CD14-positive monocyte (primary cell): Measurements from ENCODE around the gene PDLIM5. TPM values are rescaled to one million over a fixed set of nuclear protein-coding genes. Genes with fewer than 3 reads are reported as not detected.

Experiments used
- DNase-seq, 3 donors: peaks; one replicate each; pipeline ENCODE4 v3.0.0-alpha.2; 2011 to 2022
- H2AFZ ChIP-seq: 2 replicates; pipeline ENCODE4 v1.6.0; 2012; ENCODE audit warnings: mild to moderate bottlenecking, low read depth, low read length, inconsistent platforms; ENCODE audit not compliant: insufficient read depth, poor library complexity, severe bottlenecking
- H3K27ac ChIP-seq, 2 donors: 1 replicate in 1 of 2; 2 replicates in 1 of 2; pipeline ENCODE4 v1.5.1; 2012 to 2013; ENCODE audit warnings: low read length in 2 of 2, control low read depth in 1 of 2, inconsistent platforms in 1 of 2, low read depth in 1 of 2, mild to moderate bottlenecking in 1 of 2
- H3K27me3 ChIP-seq, 2 donors: one replicate each; pipeline versions ENCODE4 v1.6.0 to v1.6.1; 2011 to 2013; ENCODE audit warnings: low read length in 2 of 2; ENCODE audit not compliant: control insufficient read depth in 2 of 2, insufficient read depth in 2 of 2
- H3K36me3 ChIP-seq, 2 donors: replicated peaks in 1 of 2; 1 replicate in 1 of 2; 2 replicates in 1 of 2; pipeline versions ENCODE4 v1.5.1 to v1.6.1; 2012 to 2013; ENCODE audit warnings: low read length in 2 of 2, control low read depth in 1 of 2, inconsistent platforms in 1 of 2, mild to moderate bottlenecking in 1 of 2; ENCODE audit not compliant: insufficient read depth in 2 of 2, control insufficient read depth in 1 of 2
- H3K4me1 ChIP-seq, 2 donors: 1 replicate in 1 of 2; 2 replicates in 1 of 2; pipeline versions ENCODE4 v1.5.1 to v1.6.1; 2012 to 2013; ENCODE audit warnings: low read length in 2 of 2, control low read depth in 1 of 2, inconsistent platforms in 1 of 2, mild to moderate bottlenecking in 1 of 2, moderate library complexity in 1 of 2; ENCODE audit not compliant: insufficient read depth in 2 of 2, control insufficient read depth in 1 of 2
- H3K4me2 ChIP-seq: replicated peaks from 2 replicates; pipeline ENCODE3; 2012; ENCODE audit warnings: low read length, moderate library complexity, mild to moderate bottlenecking; ENCODE audit not compliant: poor library complexity, severe bottlenecking; ENCODE audit errors: extremely low read depth
- H3K4me3 ChIP-seq, 3 experiments: fragments of 200-600 bp in 1 of 3; sonication (generic) in 1 of 3; replicated peaks in 1 of 3; 1 replicate in 2 of 3; 2 replicates in 1 of 3; pipeline ENCODE4 v1.5.1; 2011 to 2013; ENCODE audit warnings: low read length in 3 of 3, mild to moderate bottlenecking in 3 of 3, control low read depth in 2 of 3, low read depth in 2 of 3, inconsistent platforms in 1 of 3, moderate library complexity in 1 of 3
- H3K79me2 ChIP-seq: 2 replicates; pipeline ENCODE4 v1.6.0; 2012; ENCODE audit warnings: mild to moderate bottlenecking, control low read depth, inconsistent platforms, low read length, moderate library complexity; ENCODE audit not compliant: insufficient read depth
- H3K9ac ChIP-seq: 2 replicates; pipeline ENCODE4 v1.6.0; 2017; ENCODE audit warnings: low read length, mild to moderate bottlenecking; ENCODE audit not compliant: insufficient read depth, poor library complexity, severe bottlenecking
- H3K9me3 ChIP-seq, 2 donors: replicated peaks in 1 of 2; 1 replicate in 1 of 2; 2 replicates in 1 of 2; pipeline versions ENCODE4 v1.5.1 to v1.6.1; 2012 to 2013; ENCODE audit warnings: low read length in 2 of 2, control low read depth in 1 of 2; ENCODE audit not compliant: control insufficient read depth in 1 of 2, insufficient read depth in 1 of 2
- H4K20me1 ChIP-seq: 2 replicates; pipeline ENCODE4 v1.6.0; 2012; ENCODE audit warnings: mild to moderate bottlenecking, low read length, control low read depth, moderate library complexity; ENCODE audit not compliant: insufficient read depth
- H3K27ac Mint-ChIP-seq, 7 donors: one replicate each; pipeline ENCODE4 v1.8.0; 2020; ENCODE audit warnings: mild to moderate bottlenecking in 7 of 7, mixed read lengths in 7 of 7, moderate library complexity in 6 of 7, inconsistent platforms in 2 of 7
- H3K27me3 Mint-ChIP-seq, 3 donors: one replicate each; pipeline ENCODE4 v1.8.0; 2021 to 2022; ENCODE audit warnings: low read depth in 3 of 3, mild to moderate bottlenecking in 3 of 3, mixed read lengths in 3 of 3, moderate library complexity in 3 of 3, inconsistent platforms in 1 of 3
- H3K36me3 Mint-ChIP-seq, 2 donors: one replicate each; pipeline ENCODE4 v1.8.0; 2020; ENCODE audit warnings: mixed read lengths in 2 of 2, inconsistent platforms in 1 of 2, mild to moderate bottlenecking in 1 of 2
- H3K4me1 Mint-ChIP-seq: one replicate; pipeline ENCODE4 v1.8.0; 2020; ENCODE audit warnings: mild to moderate bottlenecking, mixed read lengths
- H3K4me3 Mint-ChIP-seq, 2 donors: one replicate each; pipeline ENCODE4 v1.8.0; 2020; ENCODE audit warnings: mild to moderate bottlenecking in 2 of 2, mixed read lengths in 2 of 2, moderate library complexity in 1 of 2
- H3K9me3 Mint-ChIP-seq, 7 donors: one replicate each; pipeline ENCODE4 v1.8.0; 2020 to 2022; ENCODE audit warnings: mixed read lengths in 7 of 7, mild to moderate bottlenecking in 6 of 7, moderate library complexity in 6 of 7, inconsistent platforms in 2 of 7
- WGBS: methylation state at CpG from one replicate; pipeline ENCODE4 v1.1.5; 2013; ENCODE audit warnings: missing lambda C conversion rate; ENCODE audit not compliant: insufficient coverage; 5-methylcytosine and 5-hydroxymethylcytosine counted together
- intact Hi-C, 2 donors: fragments of 100-400 bp; cut with micrococcal nuclease; formaldehyde crosslinking; loops; one replicate each; pipeline versions ENCODE4 v1.15.0 to v1.15.1; 2023
- polyA plus RNA-seq, 3 donors: library from polyadenylated mRNA; depleted of rRNA in 1 of 3; unstranded in 2 of 3; stranded (reverse) in 1 of 3; fragments of 300-500 nt in 2 of 3; fragments of >200 nt in 1 of 3; fragmentation: Illumina TruSeq in 2 of 3; gene quantifications; 1 replicate in 2 of 3; 2 replicates in 1 of 3; pipeline ENCODE4 v1.2.3, GENCODE V29; 2012 to 2021
- TF ChIP-seq, protein P1 (sequence below): fragments of 200-600 bp; IDR thresholded peaks from one replicate; pipeline ENCODE4 v1.8.0; 2022; ENCODE audit warnings: antibody characterized with exemption, mild to moderate bottlenecking

The PDLIM5 gene
- polyA plus RNA-seq, 3 donors = 75.3 to 105 (median 80.9) TPM

DNA sequence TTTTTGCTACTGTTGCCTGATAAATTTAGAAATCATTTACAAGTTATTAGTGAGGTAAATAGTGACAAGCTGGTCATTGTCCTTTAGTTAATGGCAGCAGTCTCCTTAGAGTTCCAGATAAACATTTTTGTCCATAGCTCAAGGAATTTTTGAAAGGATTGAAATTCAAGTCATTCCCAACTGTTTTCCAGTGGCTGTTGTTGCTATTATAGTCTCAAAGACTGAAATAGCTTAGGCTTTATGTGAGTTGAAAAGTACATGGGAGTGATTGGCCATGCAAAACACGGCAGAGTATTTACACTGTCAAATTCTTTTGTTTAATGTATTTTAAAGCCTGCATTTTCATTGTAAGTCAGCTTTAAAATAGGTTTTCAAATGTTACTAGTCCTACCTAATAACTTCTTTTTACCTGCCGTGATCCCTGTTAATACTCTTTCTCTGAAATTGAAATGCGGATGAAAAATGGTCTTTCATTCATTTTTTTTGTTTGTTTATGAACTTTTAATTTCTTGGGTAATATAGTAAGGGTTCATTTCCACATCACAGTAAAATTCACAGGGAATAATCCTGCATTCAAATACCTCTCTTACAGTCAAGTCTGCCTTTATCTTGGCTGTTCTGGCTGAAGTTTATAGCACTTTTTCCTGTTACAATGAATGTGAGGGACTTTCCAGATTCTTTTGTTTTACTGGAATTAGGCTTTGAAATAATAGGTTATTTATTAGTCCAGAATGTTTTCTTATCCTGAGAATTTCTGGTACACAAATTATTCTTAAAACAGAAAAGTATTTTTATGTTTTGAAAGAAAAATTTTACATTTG is 85.1 kb downstream of the PDLIM5 start:
- Histone ChIP-seq H3K4me2 (no peak overlapping the region), H3K9me3 (no peaks in the 10 kb centered on the region), H3K27me3 (no peaks in the 10 kb centered on the region), H2AFZ (no peak overlapping the region), H3K79me2 (no peaks in the 10 kb centered on the region), H3K4me3 (no peak overlapping the region), H3K9ac (no peak overlapping the region), H3K27ac (no peak overlapping the region), H4K20me1 (peaks cover 71% of the 10 kb centered on the region), H3K4me1 (peaks cover 15 to 16% of the 10 kb centered on the region in 2 donors), H3K36me3 (no peaks in the 10 kb centered on the region)
- DNase-seq = no peak
- TF ChIP-seq, protein P1, sequence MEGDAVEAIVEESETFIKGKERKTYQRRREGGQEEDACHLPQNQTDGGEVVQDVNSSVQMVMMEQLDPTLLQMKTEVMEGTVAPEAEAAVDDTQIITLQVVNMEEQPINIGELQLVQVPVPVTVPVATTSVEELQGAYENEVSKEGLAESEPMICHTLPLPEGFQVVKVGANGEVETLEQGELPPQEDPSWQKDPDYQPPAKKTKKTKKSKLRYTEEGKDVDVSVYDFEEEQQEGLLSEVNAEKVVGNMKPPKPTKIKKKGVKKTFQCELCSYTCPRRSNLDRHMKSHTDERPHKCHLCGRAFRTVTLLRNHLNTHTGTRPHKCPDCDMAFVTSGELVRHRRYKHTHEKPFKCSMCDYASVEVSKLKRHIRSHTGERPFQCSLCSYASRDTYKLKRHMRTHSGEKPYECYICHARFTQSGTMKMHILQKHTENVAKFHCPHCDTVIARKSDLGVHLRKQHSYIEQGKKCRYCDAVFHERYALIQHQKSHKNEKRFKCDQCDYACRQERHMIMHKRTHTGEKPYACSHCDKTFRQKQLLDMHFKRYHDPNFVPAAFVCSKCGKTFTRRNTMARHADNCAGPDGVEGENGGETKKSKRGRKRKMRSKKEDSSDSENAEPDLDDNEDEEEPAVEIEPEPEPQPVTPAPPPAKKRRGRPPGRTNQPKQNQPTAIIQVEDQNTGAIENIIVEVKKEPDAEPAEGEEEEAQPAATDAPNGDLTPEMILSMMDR = no peak
- H3K27me3 Mint-ChIP-seq = no peaks in the 10 kb centered on the region
- no peak overlapping the region for H3K27ac Mint-ChIP-seq
- intact Hi-C loops = no loop called here
- H3K36me3 Mint-ChIP-seq = peaks cover 4 to 5% of the 10 kb centered on the region in 2 donors
- peaks cover 21% of the 10 kb centered on the region for H3K4me1 Mint-ChIP-seq
- WGBS = no CpG with 5 or more reads among the region's 3 CpGs
- no peak overlapping the region for H3K4me3 Mint-ChIP-seq
- H3K9me3 Mint-ChIP-seq = no peaks in the 10 kb centered on the region

DNA sequence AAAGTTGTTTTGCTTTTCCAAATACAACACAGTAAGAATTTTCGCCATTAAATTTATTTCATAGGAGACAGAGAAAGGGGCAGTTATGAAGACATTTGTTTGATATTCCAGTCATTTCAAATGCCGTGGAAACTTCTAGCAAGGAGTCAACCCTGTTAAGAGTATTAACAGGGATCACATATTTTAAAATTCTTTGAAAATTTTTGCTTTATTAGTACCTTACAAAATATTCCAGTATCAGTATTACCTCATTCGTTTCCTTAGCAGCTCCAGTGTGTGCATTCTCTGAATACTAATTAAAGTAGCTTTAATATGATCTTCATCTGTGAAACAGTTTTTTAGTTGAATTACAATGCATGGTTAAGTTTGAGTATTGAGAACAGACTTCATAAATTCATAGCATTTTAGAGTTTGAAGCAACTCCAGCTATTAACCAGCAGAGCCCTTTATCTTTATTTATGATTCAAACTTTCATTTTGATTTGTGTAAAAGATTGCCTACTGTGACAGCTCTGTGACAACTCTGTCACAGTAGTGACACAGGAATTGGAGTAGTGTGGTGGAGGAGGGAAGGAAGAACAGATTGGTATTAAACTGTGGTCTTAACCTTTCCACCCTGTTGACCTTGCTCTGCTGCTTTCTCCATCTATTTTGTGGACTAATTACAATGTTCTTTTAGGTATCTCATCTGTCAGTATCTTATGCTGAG is 86.3 kb downstream of the PDLIM5 start:
- Histone ChIP-seq H3K27ac (no peak overlapping the region), H4K20me1 (peaks cover 66% of the 10 kb centered on the region), H3K4me2 (no peak overlapping the region), H3K79me2 (no peaks in the 10 kb centered on the region), H3K9ac (no peak overlapping the region), H3K4me1 (peaks cover 15 to 16% of the 10 kb centered on the region in 2 donors), H3K9me3 (no peaks in the 10 kb centered on the region), H3K36me3 (no peaks in the 10 kb centered on the region), H3K27me3 (no peaks in the 10 kb centered on the region), H3K4me3 (no peak overlapping the region), H2AFZ (no peak overlapping the region)
- no peak overlapping the region for H3K4me3 Mint-ChIP-seq
- peaks cover 0 to 5% of the 10 kb centered on the region in 2 donors for H3K36me3 Mint-ChIP-seq
- no CpG with 5 or more reads among the region's 3 CpGs for WGBS
- no peak for DNase-seq
- no peaks in the 10 kb centered on the region for H3K27me3 Mint-ChIP-seq
- TF ChIP-seq, protein P1 = no peak
- intact Hi-C loops = no loop called here
- H3K27ac Mint-ChIP-seq = no peak overlapping the region
- no peaks in the 10 kb centered on the region for H3K9me3 Mint-ChIP-seq
- peaks cover 19% of the 10 kb centered on the region for H3K4me1 Mint-ChIP-seq
